Measurements from ENCODE around the gene SENP1. TPM values are rescaled to one million over a fixed set of nuclear protein-coding genes. Genes with fewer than 3 reads are reported as not detected.

SENP1 gene
- total RNA-seq, 1 donor from 2014 or later, result 15.1 TPM

DNA sequence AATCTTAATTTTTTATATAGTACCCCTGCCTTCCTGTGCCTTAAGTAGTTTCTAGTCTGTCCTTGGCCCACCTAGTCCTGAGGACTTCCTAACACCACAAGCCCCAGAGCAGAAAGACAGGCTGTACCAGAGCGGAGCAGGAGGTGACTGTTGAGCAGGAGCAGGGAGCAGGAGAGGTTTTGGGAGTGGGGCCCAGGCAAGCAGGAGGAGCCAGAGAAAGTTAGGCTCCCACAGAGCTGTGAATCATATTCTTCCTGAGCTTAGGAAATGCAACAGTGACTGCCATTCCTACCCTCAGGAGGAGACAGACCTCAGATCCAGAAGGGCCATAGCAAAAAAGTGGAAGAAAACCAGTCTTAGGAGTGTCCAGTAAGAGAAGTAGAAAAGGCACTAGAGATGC is 73.3 kb downstream of the SENP1 start:
- Histone ChIP-seq H3K9ac (ENCODE audit: low read depth in 1 of 3, low read length in 3 of 3) (no peak overlapping the region), H3K4me1 (ENCODE audit: control insufficient read depth in 3 of 3, insufficient read depth in 3 of 3, low read length in 3 of 3) (peaks cover 12 to 22% (median 19%) of the 10 kb centered on the region in 3 donors), H3K4me3 (ENCODE audit: low read length in 3 of 3) (no peak overlapping the region), H3K27me3 (ENCODE audit: control insufficient read depth in 3 of 3, insufficient read depth in 3 of 3, low read length in 3 of 3) (peaks cover 0 to 4% (median 0%) of the 10 kb centered on the region in 3 donors), H3K27ac (ENCODE audit: low read depth, low read length) (no peak overlapping the region), H3K36me3 (ENCODE audit: control insufficient read depth in 3 of 3, insufficient read depth in 3 of 3, low read length in 3 of 3) (no peaks in the 10 kb centered on the region), H3K9me3 (ENCODE audit: control insufficient read depth in 3 of 3, low read length in 3 of 3) (no peaks in the 10 kb centered on the region)

GRCh38 chr12:48031135-48031960 is 74.5 kb downstream of the SENP1 start:
- H3K36me3 ChIP-seq (ENCODE audit: control insufficient read depth in 3 of 3, insufficient read depth in 3 of 3, low read length in 3 of 3), result no peaks in the 10 kb centered on the region
- no peak overlapping the region for H3K27ac ChIP-seq (ENCODE audit: low read depth, low read length)
- no peak overlapping the region for H3K4me3 ChIP-seq (ENCODE audit: low read length in 3 of 3)
- H3K4me1 ChIP-seq (ENCODE audit: control insufficient read depth in 3 of 3, insufficient read depth in 3 of 3, low read length in 3 of 3), result peaks cover 12 to 22% (median 17%) of the 10 kb centered on the region in 3 donors
- H3K9ac ChIP-seq (ENCODE audit: low read depth in 1 of 3, low read length in 3 of 3), result no peak overlapping the region
- H3K9me3 ChIP-seq (ENCODE audit: control insufficient read depth in 3 of 3, low read length in 3 of 3), result no peaks in the 10 kb centered on the region
- peaks cover 0 to 4% (median 0%) of the 10 kb centered on the region in 3 donors for H3K27me3 ChIP-seq (ENCODE audit: control insufficient read depth in 3 of 3, insufficient read depth in 3 of 3, low read length in 3 of 3)

GRCh38 chr12:48030173-48030650 is 75.7 kb downstream of the SENP1 start:
- no peak overlapping the region for H3K9ac ChIP-seq (ENCODE audit: low read depth in 1 of 3, low read length in 3 of 3)
- H3K9me3 ChIP-seq (ENCODE audit: control insufficient read depth in 3 of 3, low read length in 3 of 3), result no peaks in the 10 kb centered on the region
- peaks cover 12 to 22% (median 17%) of the 10 kb centered on the region in 3 donors for H3K4me1 ChIP-seq (ENCODE audit: control insufficient read depth in 3 of 3, insufficient read depth in 3 of 3, low read length in 3 of 3)
- H3K27me3 ChIP-seq (ENCODE audit: control insufficient read depth in 3 of 3, insufficient read depth in 3 of 3, low read length in 3 of 3), result peaks cover 0 to 7% (median 0%) of the 10 kb centered on the region in 3 donors
- H3K4me3 ChIP-seq (ENCODE audit: low read length in 3 of 3), result no peak overlapping the region
- H3K27ac ChIP-seq (ENCODE audit: low read depth, low read length), result no peak overlapping the region
- no peaks in the 10 kb centered on the region for H3K36me3 ChIP-seq (ENCODE audit: control insufficient read depth in 3 of 3, insufficient read depth in 3 of 3, low read length in 3 of 3)

- Histone ChIP-seq H3K9ac (ENCODE audit: low read depth in 1 of 3, low read length in 3 of 3) (peak overlapping the region in 1 of 3 donors; percentile 25), H3K4me3 (ENCODE audit: low read length in 3 of 3) (no peak overlapping the region), H3K27ac (ENCODE audit: low read depth, low read length) (no peak overlapping the region), H3K36me3 (ENCODE audit: control insufficient read depth in 3 of 3, insufficient read depth in 3 of 3, low read length in 3 of 3) (no peaks in the 10 kb centered on the region), H3K9me3 (ENCODE audit: control insufficient read depth in 3 of 3, low read length in 3 of 3) (no peaks in the 10 kb centered on the region), H3K27me3 (ENCODE audit: control insufficient read depth in 3 of 3, insufficient read depth in 3 of 3, low read length in 3 of 3) (peaks cover 0 to 4% (median 0%) of the 10 kb centered on the region in 3 donors), H3K4me1 (ENCODE audit: control insufficient read depth in 3 of 3, insufficient read depth in 3 of 3, low read length in 3 of 3) (peaks cover 12 to 22% (median 17%) of the 10 kb centered on the region in 3 donors)
These were observed 76.2 kb downstream of the SENP1 start for GRCh38 chr12:48029491-48030172.

DNA sequence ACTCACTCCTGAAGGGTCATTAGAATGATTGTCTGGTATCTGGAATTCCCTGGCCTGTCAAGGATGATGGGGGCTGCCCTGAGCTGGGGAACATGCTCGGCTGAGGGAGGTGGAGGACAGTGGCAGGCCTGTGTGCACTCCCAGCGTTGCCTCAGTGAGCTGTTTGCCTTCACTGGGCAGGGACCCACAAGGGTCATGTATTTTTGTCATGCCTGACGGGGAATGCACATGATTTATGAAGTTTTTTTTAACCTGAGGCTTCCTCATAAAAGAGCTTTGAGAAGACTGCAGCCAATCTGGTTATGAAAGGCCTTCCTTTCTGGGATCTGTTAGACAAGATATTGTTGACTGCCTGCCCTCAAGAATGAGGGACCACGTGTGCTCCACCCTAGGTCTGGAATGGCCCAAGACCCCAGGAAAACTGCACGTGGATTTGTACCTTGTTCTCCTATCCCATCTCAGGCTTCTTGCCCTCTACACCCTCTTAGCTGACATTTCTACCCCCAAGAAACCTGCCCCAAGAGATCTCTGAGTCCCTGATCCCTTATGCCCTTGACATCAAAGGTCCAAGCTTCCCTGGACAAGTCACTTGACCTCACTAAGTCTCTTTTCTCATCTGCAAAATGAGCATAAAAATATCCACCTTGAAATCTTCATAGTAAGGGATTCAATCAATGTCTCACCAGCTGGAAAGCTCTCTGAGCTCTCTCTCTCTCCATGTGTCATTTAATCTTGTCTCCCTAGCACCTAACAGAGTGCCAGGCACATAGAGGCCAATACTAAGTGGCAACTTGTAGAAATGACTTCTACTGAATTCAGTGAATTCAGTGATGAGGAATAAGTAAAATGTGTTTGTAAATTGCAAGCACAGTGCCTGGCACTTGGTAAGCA is 77.1 kb downstream of the SENP1 start:
- H3K4me1 ChIP-seq (ENCODE audit: control insufficient read depth in 3 of 3, insufficient read depth in 3 of 3, low read length in 3 of 3), result peaks cover 12 to 26% (median 20%) of the 10 kb centered on the region in 3 donors
- no peaks in the 10 kb centered on the region for H3K36me3 ChIP-seq (ENCODE audit: control insufficient read depth in 3 of 3, insufficient read depth in 3 of 3, low read length in 3 of 3)
- peaks cover 0 to 4% (median 0%) of the 10 kb centered on the region in 3 donors for H3K27me3 ChIP-seq (ENCODE audit: control insufficient read depth in 3 of 3, insufficient read depth in 3 of 3, low read length in 3 of 3)
- H3K4me3 ChIP-seq (ENCODE audit: low read length in 3 of 3), result no peak overlapping the region
- no peak overlapping the region for H3K9ac ChIP-seq (ENCODE audit: low read depth in 1 of 3, low read length in 3 of 3)
- H3K9me3 ChIP-seq (ENCODE audit: control insufficient read depth in 3 of 3, low read length in 3 of 3), result no peaks in the 10 kb centered on the region
- H3K27ac ChIP-seq (ENCODE audit: low read depth, low read length), result no peak overlapping the region

DNA sequence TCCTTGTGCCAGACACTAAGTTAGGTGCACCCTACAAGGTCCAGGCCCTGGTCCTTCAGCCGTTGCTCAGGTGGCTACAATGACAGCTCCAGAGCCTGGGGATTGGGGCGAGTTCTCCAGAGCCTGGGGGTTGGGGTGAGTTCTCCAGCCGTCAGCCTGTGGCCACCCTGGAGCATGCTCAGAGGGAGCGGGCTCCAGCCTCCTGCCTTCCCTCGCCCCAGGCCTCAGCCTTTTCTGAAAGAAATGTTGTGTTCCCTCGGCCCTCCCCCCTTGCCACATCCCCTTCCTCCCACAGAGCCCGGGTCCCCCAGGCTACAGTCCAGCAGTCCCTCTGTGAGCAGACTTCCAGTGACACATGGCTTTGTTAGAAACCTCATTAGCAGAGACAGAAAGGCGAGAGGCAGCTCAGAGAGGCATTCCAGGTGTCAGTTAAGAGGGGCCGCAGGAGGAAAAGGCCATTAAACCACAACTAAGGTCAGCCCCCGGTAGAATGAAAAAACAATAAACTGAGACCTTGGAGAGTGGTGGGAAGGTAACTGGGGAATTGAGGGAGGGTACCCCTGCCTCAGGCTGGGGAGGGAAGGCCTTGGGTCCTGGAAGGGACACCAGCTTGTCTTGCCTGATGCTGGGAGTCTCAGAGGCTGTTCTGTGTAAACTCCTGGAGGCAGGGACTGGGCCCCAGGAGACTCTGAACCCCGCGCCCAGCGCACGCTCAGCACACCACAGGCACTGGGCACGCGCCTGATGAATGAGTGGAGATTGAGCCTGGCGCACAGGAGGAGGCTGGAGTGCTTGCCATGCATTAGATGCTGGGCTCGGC is 78.5 kb downstream of the SENP1 start:
- Histone ChIP-seq H3K4me3 (ENCODE audit: low read length in 3 of 3) (no peak overlapping the region), H3K9me3 (ENCODE audit: control insufficient read depth in 3 of 3, low read length in 3 of 3) (no peaks in the 10 kb centered on the region), H3K9ac (ENCODE audit: low read depth in 1 of 3, low read length in 3 of 3) (no peak overlapping the region), H3K27ac (ENCODE audit: low read depth, low read length) (no peak overlapping the region), H3K4me1 (ENCODE audit: control insufficient read depth in 3 of 3, insufficient read depth in 3 of 3, low read length in 3 of 3) (peaks cover 12 to 35% (median 30%) of the 10 kb centered on the region in 3 donors), H3K27me3 (ENCODE audit: control insufficient read depth in 3 of 3, insufficient read depth in 3 of 3, low read length in 3 of 3) (peaks cover 0 to 4% (median 3%) of the 10 kb centered on the region in 3 donors), H3K36me3 (ENCODE audit: control insufficient read depth in 3 of 3, insufficient read depth in 3 of 3, low read length in 3 of 3) (no peaks in the 10 kb centered on the region)

DNA sequence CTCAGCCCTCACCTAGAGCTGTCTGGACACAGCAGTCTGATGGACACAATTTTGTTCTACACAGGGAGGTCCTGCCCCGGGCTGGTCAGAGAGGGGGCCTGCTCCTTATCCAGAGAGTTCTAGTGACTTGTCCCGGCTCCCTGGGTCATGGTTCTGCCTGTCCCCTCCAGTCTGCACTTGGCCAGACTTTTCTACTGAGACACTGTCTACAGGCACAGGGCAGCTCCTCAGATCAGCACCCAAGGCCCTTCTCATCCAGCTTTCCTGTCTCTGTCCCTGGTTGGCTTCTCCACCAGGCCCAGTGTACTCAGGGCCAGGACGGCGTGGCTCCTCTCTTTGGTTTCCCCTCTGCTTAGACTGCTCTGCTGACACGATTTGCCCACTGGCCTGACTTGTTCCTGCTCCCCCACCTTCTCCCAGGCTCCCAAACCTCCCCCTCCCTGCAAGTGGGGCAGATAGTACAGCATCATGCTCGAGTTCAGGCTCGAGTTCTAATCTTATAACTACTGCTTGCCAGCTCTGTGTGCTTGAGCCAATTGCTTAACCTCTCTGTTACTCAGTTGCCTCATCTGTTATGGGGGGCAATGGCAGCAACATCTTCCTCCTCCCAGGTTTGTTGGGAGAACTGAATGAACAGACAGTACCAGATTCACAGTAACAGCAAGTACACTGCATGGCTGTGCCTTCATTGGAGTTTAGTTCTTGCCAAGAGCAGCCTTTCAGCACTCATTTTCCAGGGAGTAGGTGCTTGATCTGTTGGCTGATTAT is 79.6 kb downstream of the SENP1 start:
- no peaks in the 10 kb centered on the region for H3K9me3 ChIP-seq (ENCODE audit: control insufficient read depth in 3 of 3, low read length in 3 of 3)
- H3K27ac ChIP-seq (ENCODE audit: low read depth, low read length), result no peak overlapping the region
- H3K27me3 ChIP-seq (ENCODE audit: control insufficient read depth in 3 of 3, insufficient read depth in 3 of 3, low read length in 3 of 3), result peaks cover 0 to 4% (median 3%) of the 10 kb centered on the region in 3 donors

DNA sequence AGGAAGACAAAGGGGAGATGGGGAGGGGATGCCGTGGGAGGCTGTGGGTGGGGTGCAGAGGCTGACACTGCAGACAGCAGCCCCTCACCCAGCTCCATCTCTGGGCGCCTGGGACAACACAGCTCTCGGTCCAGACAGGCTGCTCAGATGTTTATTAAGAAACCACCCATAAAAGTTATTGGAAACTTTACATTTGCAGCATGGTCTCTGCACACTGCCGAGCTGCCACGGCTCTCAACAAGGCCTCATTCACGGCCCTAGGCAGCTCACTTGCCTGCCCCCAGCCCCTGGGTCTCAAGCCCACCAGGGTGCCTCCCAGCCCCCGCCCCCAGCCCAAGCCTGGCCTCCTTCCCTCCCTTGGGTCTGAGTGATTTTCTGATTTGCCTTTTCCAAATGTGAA is 80.6 kb downstream of the SENP1 start:
- Histone ChIP-seq H3K27me3 (ENCODE audit: control insufficient read depth in 3 of 3, insufficient read depth in 3 of 3, low read length in 3 of 3) (peaks cover 0 to 4% (median 3%) of the 10 kb centered on the region in 3 donors), H3K9me3 (ENCODE audit: control insufficient read depth in 3 of 3, low read length in 3 of 3) (no peaks in the 10 kb centered on the region), H3K4me3 (ENCODE audit: low read length in 3 of 3) (no peak overlapping the region), H3K9ac (ENCODE audit: low read depth in 1 of 3, low read length in 3 of 3) (no peak overlapping the region), H3K36me3 (ENCODE audit: control insufficient read depth in 3 of 3, insufficient read depth in 3 of 3, low read length in 3 of 3) (no peaks in the 10 kb centered on the region), H3K4me1 (ENCODE audit: control insufficient read depth in 3 of 3, insufficient read depth in 3 of 3, low read length in 3 of 3) (peaks cover 12 to 33% (median 30%) of the 10 kb centered on the region in 3 donors), H3K27ac (ENCODE audit: low read depth, low read length) (no peak overlapping the region)

More for the DNA sequence above, 79.6 kb downstream of the SENP1 start:
- H3K4me1 ChIP-seq (ENCODE audit: control insufficient read depth in 3 of 3, insufficient read depth in 3 of 3, low read length in 3 of 3), result peaks cover 12 to 35% (median 30%) of the 10 kb centered on the region in 3 donors
- no peak overlapping the region for H3K9ac ChIP-seq (ENCODE audit: low read depth in 1 of 3, low read length in 3 of 3)
- no peaks in the 10 kb centered on the region for H3K36me3 ChIP-seq (ENCODE audit: control insufficient read depth in 3 of 3, insufficient read depth in 3 of 3, low read length in 3 of 3)
- no peak overlapping the region for H3K4me3 ChIP-seq (ENCODE audit: low read length in 3 of 3)

Measured in skeletal muscle tissue (tissue), 4 donors.